HepG2 (cell line): ENCODE data around the gene ZPR1. TPM values are rescaled to one million over a fixed set of nuclear protein-coding genes. Genes with fewer than 3 reads are reported as not detected.

Experiments used
- FOXM1 ChIP-seq: sonication (generic); formaldehyde crosslinking; IDR thresholded peaks from 2 replicates; pipeline ENCODE4 v1.5.0; 2020; ENCODE audit warnings: missing genetic modification reagents
- HDAC1 ChIP-seq: sonication (generic); formaldehyde crosslinking; IDR thresholded peaks from 2 replicates; pipeline ENCODE4 v1.5.1; 2020; ENCODE audit warnings: mild to moderate bottlenecking, missing genetic modification reagents
- HDAC2 ChIP-seq: sonication (generic); formaldehyde crosslinking; IDR thresholded peaks from 2 replicates; pipeline ENCODE4 v1.4.0; 2020; ENCODE audit warnings: missing genetic modification reagents
- MATR3 ChIP-seq: sonication (generic); formaldehyde crosslinking; IDR thresholded peaks from 2 replicates; pipeline ENCODE4 v1.4.0; 2020; ENCODE audit warnings: missing genetic modification reagents
- MTERF4 ChIP-seq: sonication (generic); formaldehyde crosslinking; IDR thresholded peaks from 2 replicates; pipeline ENCODE4 v1.8.0; 2023; ENCODE audit warnings: mild to moderate bottlenecking, missing genetic modification reagents
- NR2F1 ChIP-seq, 2 experiments: fragments of 450-650 bp in 1 of 2; formaldehyde crosslinking in 1 of 2; IDR thresholded peaks; 2 replicates each; pipeline versions ENCODE4 v1.5.0 to v1.6.1; 2016 to 2020; ENCODE audit warnings: mild to moderate bottlenecking in 1 of 2, missing compliant biosample characterization in 1 of 2, missing genetic modification reagents in 1 of 2, moderate library complexity in 1 of 2
- POLR2AphosphoS2 ChIP-seq: IDR thresholded peaks from 2 replicates; pipeline ENCODE4 v1.6.1; 2011; ENCODE audit warnings: low read depth, low read length, improper control_type of control experiment
- RAD21 ChIP-seq: fragments of 450-650 bp; formaldehyde crosslinking; IDR thresholded peaks from 2 replicates; pipeline ENCODE4 v1.5.0; 2020; ENCODE audit warnings: mild to moderate bottlenecking
- SIX4 ChIP-seq: sonication (generic); formaldehyde crosslinking; IDR thresholded peaks from 2 replicates; pipeline ENCODE4 v1.4.0; 2020; ENCODE audit warnings: missing genetic modification reagents
- SMAD9 ChIP-seq: sonication (generic); formaldehyde crosslinking; IDR thresholded peaks from 2 replicates; pipeline ENCODE4 v1.5.1; 2020; ENCODE audit warnings: mild to moderate bottlenecking, missing genetic modification reagents
- TBX3 ChIP-seq: fragments of 450-650 bp; IDR thresholded peaks from 2 replicates; pipeline ENCODE4 v1.6.1; 2017; ENCODE audit warnings: antibody characterized with exemption, mild to moderate bottlenecking, inconsistent platforms, borderline replicate concordance
- ZFP82 ChIP-seq: sonication (generic); formaldehyde crosslinking; IDR thresholded peaks from 2 replicates; pipeline ENCODE4 v1.5.1; 2020; ENCODE audit warnings: mild to moderate bottlenecking, missing genetic modification reagents, borderline replicate concordance
- ZNF205 ChIP-seq: IDR thresholded peaks from 2 replicates; pipeline ENCODE4 v1.6.1; 2018; ENCODE audit warnings: missing biosample characterization, missing genetic modification reagents
- ZNF275 ChIP-seq: sonication (generic); formaldehyde crosslinking; IDR thresholded peaks from 2 replicates; pipeline ENCODE4 v1.8.0; 2022; ENCODE audit warnings: missing genetic modification reagents, mild to moderate bottlenecking, inconsistent platforms, borderline replicate concordance
- ZNF776 ChIP-seq: sonication (generic); formaldehyde crosslinking; IDR thresholded peaks from 2 replicates; pipeline ENCODE4 v1.4.0; 2020; ENCODE audit warnings: mild to moderate bottlenecking, missing genetic modification reagents
- polyA plus RNA-seq, 8 experiments: library from polyadenylated mRNA; depleted of rRNA in 3 of 8; stranded (reverse) in 7 of 8; unstranded in 1 of 8; fragments of >200 nt; fragmentation: Illumina TruSeq in 4 of 8; extraction: Trizol in 4 of 8; gene quantifications; 2 replicates each; pipeline versions ENCODE4 v1.2.1 to v1.2.3, GENCODE V29; 2011 to 2016; ENCODE audit warnings: low read depth in 4 of 8, missing spikeins in 1 of 8, mixed read lengths in 1 of 8; ENCODE audit not compliant: insufficient read depth in 1 of 8
- total RNA-seq, 5 experiments: library from RNA; depleted of rRNA; stranded (reverse); fragments of >200 nt; fragmentation: Illumina TruSeq; extraction: Trizol; gene quantifications; 2 replicates each; pipeline ENCODE4 v1.2.3, GENCODE V29; 2016; ENCODE audit warnings: low read depth in 1 of 5
- TF ChIP-seq, protein P1 (sequence below): sonication (generic); formaldehyde crosslinking; IDR thresholded peaks from 2 replicates; pipeline ENCODE4 v1.8.0; 2022; ENCODE audit warnings: mild to moderate bottlenecking, missing genetic modification reagents, moderate library complexity
- TF ChIP-seq, protein P2 (sequence below): sonication (generic); formaldehyde crosslinking; IDR thresholded peaks from 2 replicates; pipeline ENCODE4 v1.5.1; 2020; ENCODE audit warnings: mild to moderate bottlenecking, missing genetic modification reagents, moderate library complexity
- TF ChIP-seq, protein P3 (sequence below): sonication (generic); formaldehyde crosslinking; IDR thresholded peaks from 2 replicates; pipeline ENCODE4 v1.4.0; 2020; ENCODE audit warnings: missing genetic modification reagents, mild to moderate bottlenecking, borderline replicate concordance

The ZPR1 gene
- total and polyA plus RNA-seq, 2 of the 13 experiments (the other 11 are each of a cell fraction or from before 2014, with no cell fraction given): 40.0 to 79.3 TPM

DNA sequence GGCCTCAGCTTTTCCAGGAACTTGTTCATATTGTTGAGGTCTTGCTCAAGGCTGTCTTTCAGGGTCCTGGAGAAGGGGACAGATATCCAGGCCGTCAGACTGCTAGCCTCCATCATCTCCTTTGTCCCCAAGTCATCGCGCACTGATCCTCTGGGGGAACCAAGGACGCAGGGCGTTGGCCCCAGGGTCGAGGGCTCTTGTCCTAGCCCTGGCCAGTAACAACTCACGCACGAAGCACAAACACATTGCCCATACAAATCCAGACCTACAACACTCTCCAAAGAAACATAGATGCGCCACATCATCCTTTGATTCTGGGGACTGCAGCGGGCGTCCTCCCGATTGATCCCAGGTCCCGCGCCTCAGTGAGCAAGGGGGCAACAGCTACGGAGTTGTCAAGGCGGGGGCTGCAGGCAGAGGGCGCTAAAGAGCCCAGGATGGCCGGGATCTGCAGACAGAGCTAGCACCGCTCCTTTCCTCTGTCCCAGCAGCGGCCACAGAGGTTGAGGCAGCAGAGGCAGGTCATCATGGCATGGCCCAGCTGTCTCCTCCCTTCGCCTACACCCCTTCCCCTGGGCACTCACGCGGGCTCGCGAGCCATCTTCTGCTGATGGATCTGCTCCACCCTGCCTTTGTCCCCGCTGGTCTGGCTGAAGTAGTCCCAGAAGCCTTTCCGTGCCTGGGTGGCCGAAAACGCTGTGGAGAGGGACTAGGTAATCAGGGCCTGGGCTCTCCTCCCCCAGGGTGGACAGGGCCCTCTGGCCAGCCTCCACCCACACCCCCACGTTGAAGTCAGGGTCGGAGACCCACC, 3.4 kb upstream of the ZPR1 start (continued):
- TF ChIP-seq, protein P1, sequence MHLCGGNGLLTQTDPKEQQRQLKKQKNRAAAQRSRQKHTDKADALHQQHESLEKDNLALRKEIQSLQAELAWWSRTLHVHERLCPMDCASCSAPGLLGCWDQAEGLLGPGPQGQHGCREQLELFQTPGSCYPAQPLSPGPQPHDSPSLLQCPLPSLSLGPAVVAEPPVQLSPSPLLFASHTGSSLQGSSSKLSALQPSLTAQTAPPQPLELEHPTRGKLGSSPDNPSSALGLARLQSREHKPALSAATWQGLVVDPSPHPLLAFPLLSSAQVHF (CRISPR knock-in tag): no peak
- TF ChIP-seq RAD21 (CRISPR knock-in tag) (peak; percentile 98), HDAC1 (CRISPR knock-in tag) (peak; percentile 61), NR2F1 (CRISPR knock-in tag; IDR thresholded peaks at IDR 0.05) (no peak), TBX3 (no peak), ZNF275 (CRISPR knock-in tag) (0 out of 2 replicates have a peak, but pooled peaks have one; percentile 64), FOXM1 (CRISPR knock-in tag) (no peak), ZFP82 (CRISPR knock-in tag) (no peak), MTERF4 (CRISPR knock-in tag) (no peak), SMAD9 (CRISPR knock-in tag) (no peak), MATR3 (CRISPR knock-in tag) (no peak), SIX4 (no peak), HDAC2 (CRISPR knock-in tag) (peak; percentile 56), POLR2AphosphoS2 (no peak), ZNF205 (CRISPR knock-in tag) (no peak), ZNF776 (CRISPR knock-in tag) (no peak)
- TF ChIP-seq, protein P2, sequence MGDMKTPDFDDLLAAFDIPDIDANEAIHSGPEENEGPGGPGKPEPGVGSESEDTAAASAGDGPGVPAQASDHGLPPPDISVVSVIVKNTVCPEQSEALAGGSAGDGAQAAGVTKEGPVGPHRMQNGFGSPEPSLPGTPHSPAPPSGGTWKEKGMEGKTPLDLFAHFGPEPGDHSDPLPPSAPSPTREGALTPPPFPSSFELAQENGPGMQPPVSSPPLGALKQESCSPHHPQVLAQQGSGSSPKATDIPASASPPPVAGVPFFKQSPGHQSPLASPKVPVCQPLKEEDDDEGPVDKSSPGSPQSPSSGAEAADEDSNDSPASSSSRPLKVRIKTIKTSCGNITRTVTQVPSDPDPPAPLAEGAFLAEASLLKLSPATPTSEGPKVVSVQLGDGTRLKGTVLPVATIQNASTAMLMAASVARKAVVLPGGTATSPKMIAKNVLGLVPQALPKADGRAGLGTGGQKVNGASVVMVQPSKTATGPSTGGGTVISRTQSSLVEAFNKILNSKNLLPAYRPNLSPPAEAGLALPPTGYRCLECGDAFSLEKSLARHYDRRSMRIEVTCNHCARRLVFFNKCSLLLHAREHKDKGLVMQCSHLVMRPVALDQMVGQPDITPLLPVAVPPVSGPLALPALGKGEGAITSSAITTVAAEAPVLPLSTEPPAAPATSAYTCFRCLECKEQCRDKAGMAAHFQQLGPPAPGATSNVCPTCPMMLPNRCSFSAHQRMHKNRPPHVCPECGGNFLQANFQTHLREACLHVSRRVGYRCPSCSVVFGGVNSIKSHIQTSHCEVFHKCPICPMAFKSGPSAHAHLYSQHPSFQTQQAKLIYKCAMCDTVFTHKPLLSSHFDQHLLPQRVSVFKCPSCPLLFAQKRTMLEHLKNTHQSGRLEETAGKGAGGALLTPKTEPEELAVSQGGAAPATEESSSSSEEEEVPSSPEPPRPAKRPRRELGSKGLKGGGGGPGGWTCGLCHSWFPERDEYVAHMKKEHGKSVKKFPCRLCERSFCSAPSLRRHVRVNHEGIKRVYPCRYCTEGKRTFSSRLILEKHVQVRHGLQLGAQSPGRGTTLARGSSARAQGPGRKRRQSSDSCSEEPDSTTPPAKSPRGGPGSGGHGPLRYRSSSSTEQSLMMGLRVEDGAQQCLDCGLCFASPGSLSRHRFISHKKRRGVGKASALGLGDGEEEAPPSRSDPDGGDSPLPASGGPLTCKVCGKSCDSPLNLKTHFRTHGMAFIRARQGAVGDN (CRISPR knock-in tag): peak; percentile 93
- TF ChIP-seq, protein P3, sequence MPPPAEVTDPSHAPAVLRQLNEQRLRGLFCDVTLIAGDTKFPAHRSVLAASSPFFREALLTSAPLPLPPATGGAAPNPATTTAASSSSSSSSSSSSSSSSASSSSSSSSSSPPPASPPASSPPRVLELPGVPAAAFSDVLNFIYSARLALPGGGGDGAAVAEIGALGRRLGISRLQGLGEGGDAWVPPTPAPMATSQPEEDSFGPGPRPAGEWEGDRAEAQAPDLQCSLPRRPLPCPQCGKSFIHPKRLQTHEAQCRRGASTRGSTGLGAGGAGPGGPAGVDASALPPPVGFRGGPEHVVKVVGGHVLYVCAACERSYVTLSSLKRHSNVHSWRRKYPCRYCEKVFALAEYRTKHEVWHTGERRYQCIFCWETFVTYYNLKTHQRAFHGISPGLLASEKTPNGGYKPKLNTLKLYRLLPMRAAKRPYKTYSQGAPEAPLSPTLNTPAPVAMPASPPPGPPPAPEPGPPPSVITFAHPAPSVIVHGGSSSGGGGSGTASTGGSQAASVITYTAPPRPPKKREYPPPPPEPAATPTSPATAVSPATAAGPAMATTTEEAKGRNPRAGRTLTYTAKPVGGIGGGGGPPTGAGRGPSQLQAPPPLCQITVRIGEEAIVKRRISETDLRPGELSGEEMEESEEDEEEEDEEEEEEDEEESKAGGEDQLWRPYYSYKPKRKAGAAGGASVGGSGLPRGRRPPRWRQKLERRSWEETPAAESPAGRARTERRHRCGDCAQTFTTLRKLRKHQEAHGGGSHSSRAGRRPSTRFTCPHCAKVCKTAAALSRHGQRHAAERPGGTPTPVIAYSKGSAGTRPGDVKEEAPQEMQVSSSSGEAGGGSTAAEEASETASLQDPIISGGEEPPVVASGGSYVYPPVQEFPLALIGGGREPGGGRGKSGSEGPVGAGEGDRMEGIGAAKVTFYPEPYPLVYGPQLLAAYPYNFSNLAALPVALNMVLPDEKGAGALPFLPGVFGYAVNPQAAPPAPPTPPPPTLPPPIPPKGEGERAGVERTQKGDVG (CRISPR knock-in tag): peak; percentile 82; the same call in 1 of the 2 replicates
